ENCODE results near the gene LRRC23.

GRCh38 chr12:6947615-6948014 is 43.0 kb downstream of the LRRC23 start:
- TF ChIP-seq NFE2L2 (conservative IDR thresholded peaks at IDR 0.05; ENCODE audit: low read length) (no peak), CHD4 (IDR thresholded peaks at IDR 0.05; ENCODE audit: borderline replicate concordance) (no peak), MAZ (IDR thresholded peaks at IDR 0.05; ENCODE audit: borderline replicate concordance, low read depth, low read length) (no peak), CHD2 (IDR thresholded peaks at IDR 0.05; ENCODE audit: low read length, partially characterized antibody) (no peak), POLR2A (IDR thresholded peaks at IDR 0.05; ENCODE audit: low read length) (no peak), BHLHE40 (IDR thresholded peaks at IDR 0.05; ENCODE audit: low read depth, low read length) (no peak), JUNB (IDR thresholded peaks at IDR 0.05) (no peak)
- TF ChIP-seq, protein P1, sequence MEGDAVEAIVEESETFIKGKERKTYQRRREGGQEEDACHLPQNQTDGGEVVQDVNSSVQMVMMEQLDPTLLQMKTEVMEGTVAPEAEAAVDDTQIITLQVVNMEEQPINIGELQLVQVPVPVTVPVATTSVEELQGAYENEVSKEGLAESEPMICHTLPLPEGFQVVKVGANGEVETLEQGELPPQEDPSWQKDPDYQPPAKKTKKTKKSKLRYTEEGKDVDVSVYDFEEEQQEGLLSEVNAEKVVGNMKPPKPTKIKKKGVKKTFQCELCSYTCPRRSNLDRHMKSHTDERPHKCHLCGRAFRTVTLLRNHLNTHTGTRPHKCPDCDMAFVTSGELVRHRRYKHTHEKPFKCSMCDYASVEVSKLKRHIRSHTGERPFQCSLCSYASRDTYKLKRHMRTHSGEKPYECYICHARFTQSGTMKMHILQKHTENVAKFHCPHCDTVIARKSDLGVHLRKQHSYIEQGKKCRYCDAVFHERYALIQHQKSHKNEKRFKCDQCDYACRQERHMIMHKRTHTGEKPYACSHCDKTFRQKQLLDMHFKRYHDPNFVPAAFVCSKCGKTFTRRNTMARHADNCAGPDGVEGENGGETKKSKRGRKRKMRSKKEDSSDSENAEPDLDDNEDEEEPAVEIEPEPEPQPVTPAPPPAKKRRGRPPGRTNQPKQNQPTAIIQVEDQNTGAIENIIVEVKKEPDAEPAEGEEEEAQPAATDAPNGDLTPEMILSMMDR (IDR thresholded peaks at IDR 0.05), result no peak
- TF ChIP-seq, protein P2, sequence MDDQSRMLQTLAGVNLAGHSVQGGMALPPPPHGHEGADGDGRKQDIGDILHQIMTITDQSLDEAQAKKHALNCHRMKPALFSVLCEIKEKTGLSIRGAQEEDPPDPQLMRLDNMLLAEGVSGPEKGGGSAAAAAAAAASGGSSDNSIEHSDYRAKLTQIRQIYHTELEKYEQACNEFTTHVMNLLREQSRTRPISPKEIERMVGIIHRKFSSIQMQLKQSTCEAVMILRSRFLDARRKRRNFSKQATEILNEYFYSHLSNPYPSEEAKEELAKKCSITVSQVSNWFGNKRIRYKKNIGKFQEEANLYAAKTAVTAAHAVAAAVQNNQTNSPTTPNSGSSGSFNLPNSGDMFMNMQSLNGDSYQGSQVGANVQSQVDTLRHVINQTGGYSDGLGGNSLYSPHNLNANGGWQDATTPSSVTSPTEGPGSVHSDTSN (IDR thresholded peaks at IDR 0.05), result no peak

Measured in A549 (cell line).